ENCODE results near the gene KSR2.
A peak's percentile ranks its signal among the peaks of the same experiment; 100 is the strongest.
"Not testable (repeated sequence)": the region's sequence is repeated elsewhere in the genome, so short reads cannot be mapped to it uniquely, and the experiment has no call there.

The KSR2 gene

DNA sequence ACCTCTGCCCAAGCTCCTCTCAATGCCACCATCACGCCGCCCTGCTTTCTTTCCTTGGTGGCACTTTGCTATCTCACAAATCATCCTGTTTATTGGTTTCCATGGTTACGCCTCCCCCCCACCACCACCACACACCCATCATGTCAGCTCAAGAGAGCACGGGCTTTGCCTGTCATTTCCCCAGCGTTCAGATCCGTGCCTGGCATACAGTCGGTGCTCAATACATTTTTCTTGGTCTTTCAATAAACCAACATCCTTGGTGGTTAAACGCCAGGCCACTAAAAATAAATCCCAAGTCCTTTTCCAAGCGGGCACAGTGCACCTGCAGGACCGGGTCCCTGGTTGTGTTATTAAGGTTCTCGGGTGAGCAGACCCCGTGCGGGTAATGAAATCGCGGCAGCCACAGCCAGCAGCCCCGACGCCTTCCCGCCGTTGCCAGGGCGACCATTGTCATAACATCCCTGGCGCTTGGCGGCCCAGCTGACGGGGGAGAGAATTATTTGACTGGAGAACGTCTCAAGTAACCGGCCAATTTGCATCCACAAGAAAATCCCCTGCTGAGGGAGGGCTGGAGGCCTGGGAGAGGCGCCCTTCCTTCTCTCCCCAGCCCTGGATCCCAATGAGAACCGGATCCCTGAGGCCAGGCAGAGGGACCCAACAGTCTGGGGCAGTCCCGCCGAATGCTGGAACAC, 92.9 kb downstream of the KSR2 start:
- TF ChIP-seq CTCF (IDR thresholded peaks at IDR 0.05; ENCODE audit: control insufficient read depth, insufficient read depth, low read depth, low read length, missing control alignments) = no peak
- no peak overlapping the region for H3K4me3 ChIP-seq (ENCODE audit: control insufficient read depth, low read depth, low read length)
- no peak for DNase-seq (ENCODE audit: low read depth)

GRCh38 chr12:117874842-117875434, 93.9 kb downstream of the KSR2 start:
- no peak overlapping the region for H3K4me3 ChIP-seq (ENCODE audit: control insufficient read depth, low read depth, low read length)
- TF ChIP-seq CTCF (IDR thresholded peaks at IDR 0.05; ENCODE audit: control insufficient read depth, insufficient read depth, low read depth, low read length, missing control alignments) = peak; percentile 90
- DNase-seq (ENCODE audit: low read depth) = no peak

DNA sequence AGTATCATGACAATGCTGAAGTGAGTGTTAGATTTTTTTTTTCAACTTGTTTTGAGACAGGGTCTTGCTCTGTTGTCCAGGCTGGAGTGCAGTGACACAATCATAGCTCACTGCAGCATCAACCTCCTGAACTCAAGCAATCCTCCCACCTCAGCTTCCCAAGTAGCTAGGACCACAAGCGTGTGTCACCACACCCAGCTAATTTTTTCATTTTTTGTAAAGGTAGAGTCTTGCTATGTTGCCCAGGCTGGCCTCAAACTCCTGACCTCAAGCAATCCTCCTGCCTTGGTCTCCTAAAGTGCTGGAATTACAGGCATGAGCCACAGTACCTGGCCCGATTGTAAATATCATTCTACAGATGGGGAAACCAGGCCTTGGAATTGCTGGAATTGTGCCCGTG, 94.6 kb downstream of the KSR2 start:
- DNase-seq (ENCODE audit: low read depth); H3K4me3 ChIP-seq (ENCODE audit: control insufficient read depth, low read depth, low read length): not testable (repeated sequence)

GRCh38 chr12:117872546-117873169, 96.1 kb downstream of the KSR2 start:
- no peak overlapping the region for H3K4me3 ChIP-seq (ENCODE audit: control insufficient read depth, low read depth, low read length)
- no peak for TF ChIP-seq CTCF (IDR thresholded peaks at IDR 0.05; ENCODE audit: control insufficient read depth, insufficient read depth, low read depth, low read length, missing control alignments)

GRCh38 chr12:117869551-117869950, 99.2 kb downstream of the KSR2 start:
- DNase-seq (ENCODE audit: low read depth) = no peak
- no peak overlapping the region for H3K4me3 ChIP-seq (ENCODE audit: control insufficient read depth, low read depth, low read length)
- no peak for TF ChIP-seq CTCF (IDR thresholded peaks at IDR 0.05; ENCODE audit: control insufficient read depth, insufficient read depth, low read depth, low read length, missing control alignments)

More at GRCh38 chr12:117872546-117873169, 96.1 kb downstream of the KSR2 start:
- DNase-seq (ENCODE audit: low read depth) = no peak

GRCh38 chr12:117867348-117867747, 101.4 kb downstream of the KSR2 start:
- no peak for TF ChIP-seq CTCF (IDR thresholded peaks at IDR 0.05; ENCODE audit: control insufficient read depth, insufficient read depth, low read depth, low read length, missing control alignments)
- DNase-seq (ENCODE audit: low read depth) = no peak
- H3K4me3 ChIP-seq (ENCODE audit: control insufficient read depth, low read depth, low read length) = no peak overlapping the region

DNA sequence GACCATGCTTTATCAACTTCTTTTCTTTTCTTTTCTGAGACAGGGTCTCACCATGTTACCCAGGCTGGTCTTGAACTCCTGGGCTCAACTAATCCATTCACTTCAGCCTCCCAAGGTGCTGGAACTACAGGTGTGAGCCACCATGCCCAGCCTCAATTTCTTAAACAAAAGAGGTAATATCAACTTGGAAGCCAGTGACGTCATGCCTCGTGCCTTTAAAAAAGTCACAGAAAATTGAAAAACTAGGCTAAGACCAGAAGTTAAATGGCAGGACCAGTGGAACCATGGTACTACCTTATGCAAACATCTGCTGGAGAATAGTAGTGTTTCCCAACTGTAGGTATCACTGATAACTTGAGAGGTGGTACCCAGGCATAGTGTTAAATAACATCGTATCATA, 103.3 kb downstream of the KSR2 start:
- no peak for TF ChIP-seq CTCF (IDR thresholded peaks at IDR 0.05; ENCODE audit: control insufficient read depth, insufficient read depth, low read depth, low read length, missing control alignments)
- DNase-seq (ENCODE audit: low read depth) = no peak
- H3K4me3 ChIP-seq (ENCODE audit: control insufficient read depth, low read depth, low read length) = no peak overlapping the region
